ENCODE data around the gene CD160.
"Not testable (repeated sequence)": the region's sequence is repeated elsewhere in the genome, so short reads cannot be mapped to it uniquely, and the experiment has no call there.

Gene CD160

GRCh38 chr1:145702052-145702451 lies 17.2 kb upstream of the CD160 start:
- no peak for TF ChIP-seq ZNF274 (IDR thresholded peaks at IDR 0.05; ENCODE audit: low read depth, low read length)
- H3K4me3 ChIP-seq (ENCODE audit: low read length) = no peak overlapping the region

- TF ChIP-seq ZNF274 (IDR thresholded peaks at IDR 0.05; ENCODE audit: low read depth, low read length) = no peak
- H3K4me3 ChIP-seq (ENCODE audit: low read length) = no peak overlapping the region
Measured at GRCh38 chr1:145702826-145703225, 16.5 kb upstream of the CD160 start.

DNA sequence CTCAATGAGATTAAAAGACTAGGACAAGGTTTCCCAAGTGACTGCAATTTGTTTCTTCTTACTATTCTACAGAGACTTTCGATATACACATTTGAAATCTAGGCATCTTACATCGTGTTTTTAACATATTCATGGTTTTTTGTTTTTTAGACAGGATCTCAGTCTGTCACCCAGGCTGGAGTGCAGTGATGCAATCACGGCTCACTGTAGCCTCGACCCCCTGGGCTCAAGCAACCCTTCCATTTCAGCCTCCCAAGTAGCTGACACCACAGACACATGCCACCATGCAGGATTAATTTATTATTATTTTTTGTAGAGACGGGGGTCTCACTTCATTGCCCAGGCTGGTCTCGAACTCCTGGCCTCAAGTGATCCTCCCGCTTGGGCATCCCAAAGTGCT lies 13.7 kb upstream of the CD160 start:
- TF ChIP-seq ZNF274 (IDR thresholded peaks at IDR 0.05; ENCODE audit: low read depth, low read length) = no peak
- no peak overlapping the region for H3K4me3 ChIP-seq (ENCODE audit: low read length)

DNA sequence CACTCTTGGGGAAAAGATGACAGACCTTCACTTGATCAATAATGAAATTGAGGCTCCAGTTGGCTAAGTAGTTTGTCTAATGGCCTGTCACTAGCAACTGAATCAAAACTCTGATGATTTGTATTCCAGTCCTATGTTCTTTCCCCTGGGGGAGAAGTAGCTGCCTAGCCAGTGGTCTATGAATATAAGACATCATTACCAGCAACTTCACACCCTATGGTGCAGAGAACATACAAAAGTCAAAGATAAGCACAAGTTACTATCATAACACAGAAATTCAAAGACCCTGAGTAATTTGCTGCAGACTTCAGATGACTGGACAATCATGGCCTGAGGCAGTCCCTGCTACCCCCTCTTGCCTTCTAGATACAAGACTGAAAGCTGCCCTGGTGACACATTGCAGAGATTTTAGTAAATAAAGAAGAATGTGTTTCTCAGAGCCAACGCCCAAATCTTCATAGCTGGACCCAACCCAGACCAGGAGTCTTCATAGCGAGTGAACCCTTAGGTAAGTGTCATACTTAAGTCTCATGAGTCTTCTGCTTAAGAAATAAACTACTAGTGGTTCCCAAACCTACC lies 13.1 kb upstream of the CD160 start:
- no peak for TF ChIP-seq ZNF274 (IDR thresholded peaks at IDR 0.05; ENCODE audit: low read depth, low read length)
- H3K4me3 ChIP-seq (ENCODE audit: low read length) = no peak overlapping the region

- TF ChIP-seq ZNF274 (IDR thresholded peaks at IDR 0.05; ENCODE audit: low read depth, low read length) = no peak
- no peak within 1 kb of the TSS for H3K4me3 ChIP-seq (ENCODE audit: low read length)
Measured at GRCh38 chr1:145707183-145707867, 12.0 kb upstream of the CD160 start, which contains the start of gene PDZK1. Gene PDZK1, minus strand, starts transcription at chr1:145707368. Its CDS starts 19,347 bp downstream, at chr1:145688021.

- H3K4me3 ChIP-seq (ENCODE audit: low read length) = no peak overlapping the region
- TF ChIP-seq ZNF274 (IDR thresholded peaks at IDR 0.05; ENCODE audit: low read depth, low read length) = no peak
Measured at GRCh38 chr1:145708063-145708462, 11.2 kb upstream of the CD160 start.

- TF ChIP-seq ZNF274 (IDR thresholded peaks at IDR 0.05; ENCODE audit: low read depth, low read length) = no peak
- H3K4me3 ChIP-seq (ENCODE audit: low read length) = no peak overlapping the region
Measured at GRCh38 chr1:145710291-145711027, 8.8 kb upstream of the CD160 start.

- TF ChIP-seq ZNF274 (IDR thresholded peaks at IDR 0.05; ENCODE audit: low read depth, low read length) = no peak
Measured at GRCh38 chr1:145711213-145711651, 8.1 kb upstream of the CD160 start.

GRCh38 chr1:145714524-145715111 lies 4.7 kb upstream of the CD160 start:
- H3K4me3 ChIP-seq (ENCODE audit: low read length) = no peak overlapping the region
- no peak for TF ChIP-seq ZNF274 (IDR thresholded peaks at IDR 0.05; ENCODE audit: low read depth, low read length)

More at GRCh38 chr1:145711213-145711651, 8.1 kb upstream of the CD160 start:
- no peak overlapping the region for H3K4me3 ChIP-seq (ENCODE audit: low read length)

- no peak overlapping the region for H3K4me3 ChIP-seq (ENCODE audit: low read length)
- no peak for TF ChIP-seq ZNF274 (IDR thresholded peaks at IDR 0.05; ENCODE audit: low read depth, low read length)
Measured at GRCh38 chr1:145716641-145717345, 2.5 kb upstream of the CD160 start.

DNA sequence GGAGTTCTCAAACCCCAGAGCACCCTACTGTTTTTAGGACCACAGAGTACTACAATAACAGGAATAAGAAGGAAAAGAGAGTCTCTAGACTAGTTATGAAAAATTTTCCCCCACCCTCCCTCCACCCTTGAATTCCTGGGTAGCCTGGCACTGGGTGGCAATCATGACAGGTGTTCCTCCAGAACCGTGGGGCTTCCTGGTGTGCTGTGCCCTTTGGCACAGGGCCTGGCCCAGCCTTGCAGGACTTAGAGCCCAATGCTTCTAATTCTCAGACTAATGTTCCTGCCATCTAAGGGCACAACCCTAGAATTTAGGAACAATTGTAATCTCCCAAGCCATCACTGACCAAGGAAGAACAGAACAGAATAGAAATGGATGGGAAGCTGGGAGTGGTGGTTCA lies 1.5 kb upstream of the CD160 start:
- TF ChIP-seq ZNF274 (IDR thresholded peaks at IDR 0.05; ENCODE audit: low read depth, low read length) = no peak
- no peak overlapping the region for H3K4me3 ChIP-seq (ENCODE audit: low read length)

GRCh38 chr1:145718465-145718864 lies 834 bp upstream of the CD160 start:
- not testable (repeated sequence) for H3K4me3 ChIP-seq (ENCODE audit: low read length)

- H3K4me3 ChIP-seq (ENCODE audit: low read length) = no peak overlapping the region
- TF ChIP-seq ZNF274 (IDR thresholded peaks at IDR 0.05; ENCODE audit: low read depth, low read length) = no peak
Measured at GRCh38 chr1:145720556-145720877, 1.2 kb downstream of the CD160 start.
